Activated naive CD8-positive, alpha-beta T cell treated with anti-CD3 and anti-CD28 coated beads, Interleukin-2, amount 50 U/mL, for 16 hours (primary cell): ENCODE results near the gene SLC13A2.

ENCODE experiments used
- DNase-seq: peaks from one replicate; pipeline ENCODE4 v3.0.0-alpha.2; 2020; ENCODE audit warnings: low read depth, low spot score

The SLC13A2 gene

GRCh38 chr17:28533091-28533807 is 59.8 kb downstream of the SLC13A2 start:
- DNase-seq, result no peak

GRCh38 chr17:28534740-28535375 is 61.4 kb downstream of the SLC13A2 start:
- DNase-seq, result no peak

GRCh38 chr17:28536532-28537218 is 63.2 kb downstream of the SLC13A2 start:
- DNase-seq, result no peak

DNA sequence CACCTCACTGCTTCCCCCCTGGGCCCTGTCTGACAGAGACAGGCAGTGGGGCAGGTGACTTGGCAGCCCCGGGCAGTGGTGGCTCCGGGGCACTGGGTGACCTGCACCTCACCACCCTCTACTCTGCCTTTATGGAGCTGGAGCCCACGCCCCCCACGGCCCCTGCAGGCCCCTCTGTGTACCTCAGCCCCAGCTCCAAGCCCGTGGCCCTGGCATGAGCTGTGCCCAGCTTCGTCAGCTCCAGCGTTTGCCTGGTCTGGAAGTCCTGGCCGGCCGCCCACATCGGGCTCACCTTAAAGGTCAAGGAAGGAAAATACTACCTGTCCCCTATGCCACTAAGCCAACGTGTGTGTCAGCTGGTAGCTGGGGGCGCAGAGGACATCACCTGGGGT is 63.8 kb downstream of the SLC13A2 start:
- DNase-seq, result no peak

- DNase-seq, result no peak
Measured at GRCh38 chr17:28538296-28538895, 65.0 kb downstream of the SLC13A2 start.

- DNase-seq, result no peak
Measured at GRCh38 chr17:28540231-28540630, 66.8 kb downstream of the SLC13A2 start.

GRCh38 chr17:28541439-28541838 is 68.0 kb downstream of the SLC13A2 start:
- no peak for DNase-seq

DNA sequence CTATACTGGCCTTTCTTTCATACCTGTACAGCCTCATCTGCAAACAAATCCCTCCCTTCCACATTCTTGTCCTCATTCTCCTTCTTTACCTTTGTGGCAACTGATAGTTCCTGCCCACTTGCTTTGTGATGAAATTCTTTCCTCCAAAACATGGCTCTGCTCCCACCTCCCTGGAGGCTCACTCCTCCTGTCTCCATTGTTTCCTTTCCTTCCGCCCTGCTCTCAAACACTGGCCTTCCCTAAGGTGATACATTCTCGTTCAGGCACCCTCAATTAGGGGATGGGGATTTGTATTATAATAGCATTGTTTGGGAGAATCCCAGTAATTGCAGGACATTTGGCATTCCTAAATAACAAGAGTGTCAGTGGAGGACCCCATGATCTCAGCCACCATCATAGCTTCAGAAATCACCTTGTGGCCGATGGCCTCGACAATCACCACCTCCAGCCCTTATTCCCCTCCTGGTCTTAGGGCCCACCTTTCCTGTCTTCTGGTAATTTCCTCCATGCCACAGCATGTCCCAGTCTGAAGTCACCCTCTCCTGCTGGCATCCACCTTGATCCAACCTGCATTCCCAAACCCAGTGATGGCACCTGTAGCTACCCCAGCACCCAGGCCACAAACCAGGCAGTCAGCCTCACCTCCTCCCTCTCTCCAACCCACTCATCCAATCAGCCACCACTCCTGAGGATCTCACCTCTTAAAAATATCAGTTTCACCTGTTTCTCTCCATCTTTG is 71.1 kb downstream of the SLC13A2 start:
- DNase-seq, result no peak

DNA sequence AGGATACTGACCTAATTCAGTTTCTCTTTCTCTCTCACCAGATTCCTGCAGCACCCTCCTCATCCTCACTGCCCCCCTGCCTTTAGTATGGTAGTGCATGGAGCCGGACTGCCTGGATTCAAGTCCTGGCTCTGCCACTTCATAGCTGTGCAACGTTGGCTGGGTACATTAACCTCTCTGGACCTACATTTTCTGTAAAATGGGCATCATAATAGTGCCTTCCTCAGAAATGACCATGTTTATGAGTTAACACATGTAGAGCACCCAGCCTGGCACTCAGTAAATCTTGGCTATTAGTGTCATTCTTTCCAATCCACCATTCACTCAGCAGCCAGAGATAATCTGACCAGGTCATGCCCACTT is 71.7 kb downstream of the SLC13A2 start:
- no peak for DNase-seq

DNA sequence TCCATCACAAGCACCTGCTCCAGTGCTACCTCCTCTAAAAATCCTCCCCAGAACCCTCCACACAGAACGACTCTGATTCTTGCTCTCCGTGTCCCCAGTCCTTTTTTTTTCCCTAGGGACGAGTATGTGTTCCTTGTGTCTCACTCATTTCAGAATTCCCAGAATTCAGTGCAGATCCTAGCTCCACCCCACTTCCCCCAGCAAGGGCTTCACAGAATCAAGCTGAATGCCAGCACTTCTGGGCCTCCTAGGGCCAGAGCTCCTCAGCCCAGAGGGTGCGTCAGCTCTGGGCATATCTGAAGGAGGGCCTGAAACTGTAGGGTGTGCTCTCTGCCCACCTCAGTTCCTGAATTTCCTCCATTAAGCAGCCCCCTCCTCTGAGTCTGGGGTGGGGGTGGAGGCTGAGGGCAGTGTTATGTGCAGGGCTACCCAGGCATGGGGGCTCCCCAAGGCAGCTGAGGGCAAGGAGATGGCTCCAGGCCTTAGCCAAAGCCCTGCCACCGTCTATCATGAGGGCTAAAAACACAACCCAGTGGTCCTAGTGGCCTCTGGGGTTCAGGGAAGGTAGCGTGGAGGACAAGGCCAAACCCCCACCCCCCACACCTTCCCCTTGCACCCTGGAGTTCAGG is 72.5 kb downstream of the SLC13A2 start:
- no peak for DNase-seq

- DNase-seq, result no peak
Measured at GRCh38 chr17:28547096-28547622, 73.7 kb downstream of the SLC13A2 start.
